ENCODE measurements around the gene FAM200C.

The FAM200C gene

GRCh38 chr5:160420331-160420610, 20.4 kb upstream of the FAM200C start:
- no peak for TF ChIP-seq CTCF (IDR thresholded peaks at IDR 0.05; ENCODE audit: insufficient read depth, missing control alignments)
- FAIRE-seq (no peak), DNase-seq (ENCODE audit: insufficient read length, low spot score) (no peak)

GRCh38 chr5:160419458-160420330, 19.8 kb upstream of the FAM200C start:
- no peak for DNase-seq (ENCODE audit: insufficient read length, low spot score)
- peak; percentile 87 for FAIRE-seq
- no peak for TF ChIP-seq CTCF (IDR thresholded peaks at IDR 0.05; ENCODE audit: insufficient read depth, missing control alignments)

DNA sequence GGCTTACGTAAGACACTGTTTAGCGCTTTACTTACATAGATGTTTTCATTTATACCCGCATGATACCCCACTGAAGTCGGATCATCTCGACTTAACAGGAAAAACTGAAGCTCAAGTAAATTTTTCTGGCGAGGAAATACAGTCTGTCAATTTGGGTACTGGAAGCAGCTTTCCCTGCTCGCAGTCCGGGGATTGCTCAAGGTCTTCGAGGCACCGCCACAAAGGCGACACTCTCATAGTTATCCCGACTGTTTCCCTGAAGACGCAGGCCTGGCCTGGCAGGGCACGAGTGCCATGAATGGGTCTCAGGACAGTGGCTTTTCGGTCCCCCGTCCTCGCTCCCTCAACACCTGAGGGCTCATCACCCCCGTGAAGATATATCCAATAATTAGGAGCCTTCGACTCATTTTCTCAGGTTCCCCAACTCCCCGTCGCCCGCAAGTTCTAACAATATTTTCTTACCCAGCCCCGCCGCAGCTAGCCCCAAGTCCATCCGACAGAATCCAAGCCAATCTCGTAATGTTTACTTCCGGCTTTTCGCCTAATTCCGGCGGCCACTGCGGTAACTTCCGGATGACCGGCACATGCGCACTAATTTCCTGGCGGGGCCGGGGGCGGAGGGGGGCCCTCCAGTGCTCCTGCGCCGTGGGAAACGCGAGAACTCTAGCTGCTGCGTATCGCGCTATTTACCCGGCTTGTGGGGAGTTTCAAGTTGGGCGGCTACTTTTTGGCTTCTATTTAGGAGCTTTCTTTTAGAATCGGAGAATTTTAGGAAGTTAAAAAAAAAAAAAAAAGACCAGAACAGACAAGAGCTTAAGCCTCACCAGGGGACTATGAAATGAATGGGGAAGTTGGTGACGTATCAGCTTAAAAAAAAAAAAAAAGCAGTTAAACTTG, 19.0 kb upstream of the FAM200C start, which contains the start of gene SLU7:
TSS of gene SLU7 (minus strand) at position 521 of the 897 bp plus-strand sequence. CDS start 3,787 bp downstream, outside the sequence.
- FAIRE-seq, result no peak
- no peak for DNase-seq (ENCODE audit: insufficient read length, low spot score)
- no peak for TF ChIP-seq CTCF (IDR thresholded peaks at IDR 0.05; ENCODE audit: insufficient read depth, missing control alignments)

GRCh38 chr5:160398806-160399205, 1.0 kb downstream of the FAM200C start:
- no peak for DNase-seq (ENCODE audit: insufficient read length, low spot score)
- TF ChIP-seq CTCF (IDR thresholded peaks at IDR 0.05; ENCODE audit: insufficient read depth, missing control alignments), result no peak
- FAIRE-seq, result peak; percentile 53

DNA sequence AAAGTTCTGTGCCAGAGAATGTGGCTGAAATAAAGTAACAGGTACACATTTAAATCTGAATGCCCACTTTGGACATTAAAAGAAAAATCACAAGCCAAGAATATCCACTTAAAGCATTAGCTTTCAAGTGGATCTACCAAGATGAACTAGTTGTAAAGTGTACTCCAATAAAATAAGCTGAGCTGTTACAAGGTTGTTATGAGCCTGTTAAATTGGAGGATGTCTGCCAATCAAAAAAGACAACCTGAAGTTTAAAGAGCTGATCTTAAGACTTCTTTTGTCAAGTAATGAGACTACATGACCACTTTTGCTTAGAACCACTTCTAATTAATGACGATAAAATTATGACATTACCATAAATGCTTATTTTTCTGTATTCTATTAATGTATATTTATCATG, 2.4 kb downstream of the FAM200C start:
- DNase-seq (ENCODE audit: insufficient read length, low spot score), result no peak
- TF ChIP-seq CTCF (IDR thresholded peaks at IDR 0.05; ENCODE audit: insufficient read depth, missing control alignments), result no peak
- no peak for FAIRE-seq

DNA sequence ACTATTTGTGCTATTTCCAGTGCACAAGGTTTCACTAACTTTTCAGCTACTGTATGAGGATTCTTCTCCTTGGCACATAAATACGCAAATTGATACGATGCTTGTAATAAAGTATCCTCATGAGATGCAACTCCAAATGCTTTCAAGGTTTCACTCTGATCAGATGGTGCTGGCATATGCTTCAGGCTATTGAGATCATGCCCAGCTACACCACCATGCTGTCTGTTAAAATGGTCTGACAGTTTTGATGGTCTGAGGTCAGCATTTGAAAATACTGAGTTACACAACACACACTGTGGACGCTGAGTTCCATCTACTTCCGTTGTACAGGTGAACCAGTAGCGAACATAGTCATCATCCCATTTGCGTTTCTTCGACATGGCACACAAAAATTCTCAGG, 4.7 kb downstream of the FAM200C start:
- FAIRE-seq (no peak), DNase-seq (ENCODE audit: insufficient read length, low spot score) (no peak)
- TF ChIP-seq CTCF (IDR thresholded peaks at IDR 0.05; ENCODE audit: insufficient read depth, missing control alignments), result no peak
